GM19438 (cell line): ENCODE measurements around the gene PPY.
"Not testable (repeated sequence)": the region's sequence is repeated elsewhere in the genome, so short reads cannot be mapped to it uniquely, and the experiment has no call there.

Experiments used
- ATAC-seq: cut with Tn5 transposase; IDR thresholded peaks from one replicate; pipeline ENCODE4 v1.9.1; 2021; ENCODE audit warnings: low read depth; ENCODE audit not compliant: unreplicated experiment

PPY gene

DNA sequence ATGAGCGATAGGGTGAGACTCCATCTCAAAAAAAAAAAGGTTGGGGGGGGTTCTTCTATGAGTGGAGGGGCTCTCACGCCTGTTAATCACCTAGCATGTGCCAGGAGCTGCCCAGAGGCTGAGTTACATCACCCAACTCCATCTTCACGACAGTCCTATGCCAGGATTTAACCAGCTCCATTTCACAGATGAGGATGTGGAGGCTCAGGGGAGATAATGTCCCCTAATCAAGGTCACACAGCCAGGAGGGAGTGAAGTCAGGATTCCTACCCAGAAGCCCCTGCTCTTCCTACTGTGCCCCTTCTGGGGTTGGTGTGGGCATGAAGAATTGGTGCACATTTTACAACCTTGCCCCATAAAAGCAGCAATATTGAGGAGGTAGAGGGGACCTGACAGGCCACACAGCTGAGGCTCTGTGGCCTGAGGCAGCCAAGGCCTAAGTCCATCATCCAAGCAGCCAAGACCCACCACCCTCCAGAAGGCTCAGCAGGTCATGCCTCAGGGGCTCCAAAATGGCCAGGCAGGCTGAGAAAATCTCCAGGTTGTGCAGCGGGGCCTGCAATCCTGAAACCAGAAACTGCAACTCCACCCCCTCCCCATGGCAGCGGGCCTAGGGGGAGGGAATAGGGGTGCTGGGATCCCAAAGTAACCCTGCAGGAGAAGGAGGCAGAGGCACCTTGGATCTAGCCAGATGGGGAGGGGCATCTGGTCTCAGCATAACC, 6.9 kb downstream of the PPY start:
- no peak for ATAC-seq

DNA sequence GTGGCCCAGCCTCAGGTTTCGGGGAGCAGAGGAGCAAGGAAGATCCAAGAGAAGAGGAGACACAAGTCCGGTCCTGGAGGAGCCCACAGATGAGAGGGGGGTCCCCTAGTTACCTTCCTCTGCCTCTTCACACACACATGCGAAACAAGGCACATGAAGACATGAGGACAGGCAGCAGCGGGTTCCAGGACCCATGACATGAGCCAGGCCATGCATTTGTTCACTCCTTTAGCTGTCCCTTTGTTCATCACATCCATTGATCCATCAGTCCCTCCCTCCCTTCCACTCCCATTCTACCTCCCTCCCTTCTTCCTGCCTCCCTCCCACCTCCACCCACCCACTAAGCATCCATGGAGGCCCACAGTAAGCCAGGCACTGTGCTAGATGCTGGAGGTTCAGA, 9.4 kb downstream of the PPY start:
- ATAC-seq = no peak

DNA sequence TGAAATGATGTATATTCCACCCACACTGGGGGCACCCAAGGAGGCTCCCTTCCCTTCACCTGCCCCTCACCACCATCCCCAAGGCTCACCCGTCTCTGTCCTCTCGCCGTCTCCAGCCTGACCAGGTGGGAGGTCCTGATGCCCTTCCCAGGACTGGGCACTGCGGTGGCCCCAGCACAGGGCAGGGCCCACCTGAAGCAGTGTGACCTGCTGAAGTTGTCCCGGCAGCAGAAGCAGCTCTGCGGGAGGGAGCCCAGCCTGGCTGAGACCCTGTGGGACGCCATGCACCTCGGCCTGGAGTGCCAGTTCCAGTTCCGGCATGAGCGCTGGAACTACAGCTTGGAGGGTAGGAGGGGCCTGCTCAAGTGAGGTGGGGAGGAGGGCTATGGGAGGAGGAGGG, 9.9 kb downstream of the PPY start:
- ATAC-seq = no peak

DNA sequence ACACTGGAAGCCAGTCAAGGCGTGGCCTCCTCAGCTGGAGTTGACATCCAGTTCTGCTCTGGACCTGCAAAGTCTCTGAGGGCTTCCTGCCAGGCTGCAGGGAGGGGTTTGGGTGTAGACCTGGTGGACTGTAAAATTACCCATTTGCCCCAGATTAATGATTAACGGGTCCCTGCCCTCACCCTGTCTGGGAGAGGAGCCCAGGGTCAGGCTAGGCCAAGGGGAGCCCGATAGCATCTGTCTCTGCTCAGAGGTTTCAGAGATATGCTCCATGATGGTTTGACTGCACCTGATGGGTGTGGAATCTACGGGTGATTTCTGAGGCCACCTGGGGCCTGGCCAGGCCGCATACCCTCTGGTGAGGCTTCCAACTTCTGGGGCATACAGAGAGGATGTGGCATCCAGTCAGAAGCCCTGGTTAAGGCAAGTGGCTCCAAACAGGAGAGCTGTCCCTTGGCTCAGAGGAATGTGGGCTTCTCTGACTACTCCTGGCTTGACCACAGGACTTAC, 11.2 kb downstream of the PPY start:
- ATAC-seq = no peak

DNA sequence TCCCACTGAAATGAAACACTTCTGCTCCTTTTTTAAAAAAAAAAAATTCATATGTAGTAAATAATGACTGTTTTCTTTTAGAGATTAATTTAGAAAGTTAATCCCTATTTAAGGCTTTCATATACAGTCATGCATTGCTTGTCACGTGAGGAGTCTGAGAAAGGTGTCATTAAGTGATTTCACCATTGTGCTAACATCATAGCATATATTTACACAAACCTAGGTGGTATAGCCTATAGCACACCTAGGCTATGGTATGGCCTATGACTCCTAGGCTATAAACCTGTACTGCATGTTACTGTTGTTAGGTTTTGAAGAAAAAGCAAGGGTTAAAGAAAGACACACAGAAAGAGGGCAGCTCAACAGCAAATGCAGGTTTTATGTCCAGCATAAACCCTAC, 13.7 kb downstream of the PPY start:
- ATAC-seq = no peak

DNA sequence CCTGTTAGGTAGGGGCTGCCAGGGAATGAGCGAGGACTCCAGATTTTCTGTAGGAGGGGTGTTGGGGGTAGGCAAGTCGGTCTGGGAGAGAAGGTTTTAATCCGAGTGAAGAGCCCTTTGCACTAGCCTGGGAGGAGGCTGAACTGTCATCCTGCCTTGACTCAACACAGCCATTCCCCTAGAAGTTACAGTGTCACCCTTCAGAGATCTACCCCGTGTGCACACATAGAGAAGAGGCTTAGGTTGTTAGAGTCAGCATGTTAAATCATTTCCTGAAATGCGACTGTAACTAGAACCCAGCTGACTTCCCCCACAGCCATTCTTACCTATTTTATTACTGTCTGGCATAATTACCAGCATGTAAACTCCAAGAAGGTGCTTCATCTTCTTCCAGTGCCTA, 14.3 kb downstream of the PPY start:
- ATAC-seq = not testable (repeated sequence)

DNA sequence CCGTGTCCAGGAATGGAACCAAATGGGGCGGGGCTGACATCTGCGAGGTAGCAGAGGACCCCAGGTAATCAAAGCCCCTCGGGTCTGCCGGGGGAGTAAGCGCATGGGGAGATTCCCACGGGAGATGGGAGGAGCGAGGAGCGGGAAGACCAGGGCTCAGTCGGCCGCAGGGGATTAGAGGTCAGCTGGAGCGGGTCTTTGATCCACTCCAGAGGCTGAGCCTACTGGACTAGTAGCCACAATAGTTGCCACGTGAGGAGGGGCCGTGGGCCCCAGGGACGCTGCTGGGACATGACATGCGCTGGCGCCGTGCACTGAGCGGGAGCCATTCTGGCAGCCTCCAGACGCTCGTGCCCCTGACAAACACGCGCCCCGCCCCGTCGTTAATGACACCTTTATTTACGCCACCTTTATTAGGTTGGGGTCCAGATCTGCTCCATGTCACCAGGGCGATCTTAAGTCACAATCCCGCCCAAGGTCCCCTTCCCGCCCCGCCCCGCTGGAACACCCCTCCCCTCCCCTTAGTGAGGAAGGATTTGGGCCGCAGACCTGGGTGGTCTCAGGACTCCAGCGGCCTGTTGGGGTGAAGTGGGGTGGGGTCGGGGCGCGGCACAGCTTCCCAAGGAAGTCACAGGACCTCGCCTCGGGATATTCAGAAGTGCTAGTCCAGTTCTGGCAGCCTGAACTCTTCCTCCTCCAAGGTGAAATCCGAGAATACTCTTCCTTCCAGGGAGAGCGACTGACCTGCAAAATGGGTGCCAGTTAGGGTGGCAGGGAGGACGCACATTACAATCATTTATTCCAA, 15.0 kb downstream of the PPY start:
- no peak for ATAC-seq

DNA sequence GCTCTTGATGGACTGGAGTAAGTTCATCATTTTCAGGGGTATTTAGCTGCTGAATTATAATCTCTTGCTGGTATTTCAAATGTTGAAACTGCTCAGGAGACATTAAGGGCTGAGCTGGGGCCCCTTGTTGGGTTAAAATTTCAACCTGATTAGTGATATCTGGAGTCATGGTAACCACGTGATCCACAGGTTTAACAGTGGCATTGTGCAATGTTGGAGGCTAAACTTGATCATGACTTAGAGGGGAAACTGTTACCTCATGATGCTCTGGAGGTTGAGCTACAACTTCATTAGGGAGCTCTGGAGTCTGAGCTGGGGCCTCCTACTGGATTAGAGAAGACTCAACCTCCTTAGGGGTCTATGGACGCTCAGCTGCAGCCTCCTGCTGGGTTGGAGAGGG, 17.7 kb downstream of the PPY start:
- ATAC-seq = no peak

DNA sequence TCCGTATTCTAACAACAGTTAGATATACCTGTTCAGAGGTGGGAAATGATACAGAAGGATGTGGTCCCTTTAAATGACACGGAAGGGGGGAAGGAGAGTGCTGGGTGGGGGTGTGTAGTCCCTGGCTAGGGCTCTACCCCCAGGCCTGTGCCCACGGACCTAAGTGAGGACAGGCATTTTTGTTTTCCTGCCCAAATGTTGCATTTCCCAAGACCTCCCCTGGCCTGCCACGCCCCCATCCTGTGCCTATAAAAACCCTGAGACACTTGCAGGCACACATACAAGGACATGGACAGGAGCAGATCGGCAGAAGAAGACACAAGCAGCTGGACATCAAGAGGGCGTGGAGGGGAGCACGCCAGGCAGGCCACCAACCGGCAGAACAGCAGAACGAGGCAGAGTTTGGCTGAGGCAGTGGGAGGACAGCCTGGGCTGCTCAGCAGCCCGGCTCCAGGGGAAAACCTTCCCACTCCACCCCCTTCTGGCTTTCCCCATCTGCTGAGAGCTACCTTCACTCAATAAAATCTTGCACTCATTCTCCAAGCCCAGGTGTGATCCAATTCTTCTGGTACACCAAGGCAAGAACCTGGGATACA, 21.7 kb downstream of the PPY start:
- ATAC-seq = no peak

DNA sequence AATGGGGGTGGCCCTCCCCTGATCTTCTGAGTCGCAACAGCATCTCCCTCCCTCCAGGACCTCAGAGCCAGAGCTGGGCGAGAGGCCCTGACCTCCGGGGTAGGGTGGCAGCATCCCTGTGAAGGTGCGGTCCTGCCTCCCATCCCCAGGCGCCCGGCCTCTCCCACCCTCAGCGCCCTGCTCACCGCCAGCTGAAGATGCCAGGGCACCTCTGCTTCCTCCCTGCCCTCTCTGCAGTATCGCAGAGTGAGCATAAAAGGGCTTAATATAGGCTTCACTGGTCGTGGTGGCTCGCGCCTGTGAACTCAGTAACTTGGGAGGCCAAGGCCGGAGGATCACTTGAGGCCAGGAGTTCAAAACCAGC, 24.3 kb downstream of the PPY start:
- no peak for ATAC-seq

DNA sequence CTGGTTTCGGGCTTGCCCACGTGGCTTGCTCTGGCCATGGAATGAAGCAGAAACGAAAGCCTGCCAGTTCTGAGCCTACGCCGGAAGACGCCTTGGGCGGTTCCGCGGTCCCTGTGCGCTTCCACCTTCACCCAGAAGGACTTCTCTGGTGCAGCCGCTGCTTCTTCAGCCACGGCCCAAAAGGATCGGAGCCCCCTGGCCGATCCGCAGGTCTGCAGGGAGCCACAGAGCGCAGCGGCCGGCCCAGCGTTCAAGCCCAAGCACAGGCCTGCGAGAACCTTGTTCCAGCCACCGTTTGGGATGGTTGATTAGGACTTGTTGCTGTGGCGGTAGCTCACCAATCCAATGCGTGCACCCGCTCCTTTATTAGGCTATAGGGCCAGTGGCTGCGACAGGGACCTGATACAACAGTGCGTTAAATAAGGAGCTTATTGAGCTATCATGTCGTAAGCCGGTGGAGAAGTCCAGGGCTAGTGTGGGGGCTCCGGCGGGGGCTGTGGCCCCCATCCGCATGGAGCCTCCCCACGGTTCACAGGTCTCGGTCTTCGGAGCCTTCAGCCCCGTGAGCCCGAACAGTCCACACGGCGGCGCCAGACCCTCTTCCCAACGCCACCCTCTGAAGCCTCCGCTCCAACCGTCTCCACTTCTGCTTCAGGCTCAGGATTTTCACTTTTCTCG, 24.8 kb downstream of the PPY start:
- ATAC-seq = no peak

DNA sequence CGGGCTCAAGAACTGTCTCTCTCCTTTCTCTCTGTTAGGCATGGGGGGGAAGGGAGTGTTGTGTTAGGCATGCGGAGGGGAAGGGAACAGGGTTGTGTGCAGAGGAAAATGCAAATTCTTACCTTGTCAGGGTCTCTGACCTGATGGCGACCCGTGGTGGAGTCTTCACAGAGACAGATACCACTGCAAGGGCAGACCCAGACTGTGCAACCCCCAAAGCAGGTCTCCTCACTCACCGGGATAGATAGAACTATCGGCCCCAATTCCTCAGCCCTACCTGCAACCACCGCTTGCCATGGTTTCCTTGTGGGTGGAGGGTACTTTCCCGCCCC, 25.3 kb downstream of the PPY start:
- ATAC-seq = no peak

DNA sequence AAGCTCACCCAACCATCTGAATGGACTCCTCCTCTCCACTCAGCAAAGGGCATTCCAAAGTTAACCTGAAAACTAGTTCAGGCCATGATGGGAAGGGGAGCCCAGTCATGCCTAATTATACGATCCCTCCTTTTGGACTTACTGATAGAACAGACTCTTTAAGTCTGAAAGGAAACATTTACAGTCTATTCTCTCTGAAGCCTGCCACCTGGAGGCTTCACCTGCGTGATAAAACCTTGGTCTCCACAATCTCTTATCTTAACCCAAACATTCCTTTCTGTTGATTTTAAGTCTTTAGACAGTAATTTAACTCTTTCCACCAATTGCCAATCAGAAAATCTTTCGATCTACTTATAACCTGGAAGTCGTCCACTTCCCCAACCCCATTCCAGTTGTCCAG, 25.9 kb downstream of the PPY start:
- no peak for ATAC-seq

DNA sequence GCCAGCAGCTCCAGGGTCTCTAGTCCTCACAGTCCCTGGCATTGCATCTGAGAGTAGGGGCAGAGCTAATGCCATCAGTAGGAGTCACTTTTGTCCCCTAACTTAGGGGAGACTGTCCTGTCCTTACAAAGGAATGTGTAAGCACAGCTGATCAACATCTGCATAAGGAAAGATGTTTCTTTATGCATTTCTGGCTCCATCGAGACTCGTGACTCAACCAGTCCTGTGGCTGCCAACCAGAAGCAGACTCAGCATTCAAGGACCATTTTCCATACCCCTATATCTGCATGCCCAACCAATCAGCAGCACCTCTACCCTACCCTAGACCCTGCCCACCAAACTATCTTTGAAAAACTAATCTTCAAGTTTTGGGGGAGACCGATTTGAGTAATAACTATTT, 26.7 kb downstream of the PPY start:
- no peak for ATAC-seq

DNA sequence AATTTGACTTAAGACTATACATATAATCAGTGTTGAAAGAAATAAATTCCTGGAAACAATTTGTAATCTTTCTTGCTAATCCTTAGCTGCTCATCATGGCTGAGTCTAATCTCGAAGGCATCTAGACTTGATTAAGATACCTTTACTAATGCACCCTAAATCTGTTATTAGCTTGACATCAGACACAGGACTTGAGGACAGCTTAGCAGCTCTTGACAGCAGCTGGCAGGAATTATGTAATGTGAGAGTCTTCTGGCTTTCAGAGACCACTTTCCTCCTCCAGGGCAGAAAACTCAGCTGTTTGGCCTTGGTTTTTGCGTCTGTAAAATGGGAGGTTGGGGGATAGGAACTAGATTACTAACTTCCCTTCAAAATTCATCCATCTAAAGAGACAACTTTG, 27.8 kb downstream of the PPY start:
- no peak for ATAC-seq

DNA sequence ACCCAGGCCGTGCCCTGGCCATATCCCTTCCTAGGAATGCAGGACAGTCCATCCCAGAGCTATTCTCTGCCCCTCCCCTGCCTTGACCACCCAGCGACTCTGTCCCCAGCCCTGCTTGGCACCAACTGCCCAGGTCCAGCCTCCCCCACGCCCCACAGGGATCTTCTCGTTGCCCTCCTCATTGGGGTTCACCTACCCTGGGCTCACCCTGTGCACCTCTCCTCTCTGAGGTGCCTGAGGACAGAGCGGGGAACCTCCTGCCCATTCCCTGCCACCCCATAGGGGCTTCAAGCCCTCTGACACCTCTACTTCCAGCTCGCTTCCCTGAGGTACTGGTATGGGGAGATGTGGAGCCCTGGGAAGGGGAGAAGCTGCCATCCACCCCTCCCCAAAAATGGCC, 28.7 kb downstream of the PPY start:
- no peak for ATAC-seq

DNA sequence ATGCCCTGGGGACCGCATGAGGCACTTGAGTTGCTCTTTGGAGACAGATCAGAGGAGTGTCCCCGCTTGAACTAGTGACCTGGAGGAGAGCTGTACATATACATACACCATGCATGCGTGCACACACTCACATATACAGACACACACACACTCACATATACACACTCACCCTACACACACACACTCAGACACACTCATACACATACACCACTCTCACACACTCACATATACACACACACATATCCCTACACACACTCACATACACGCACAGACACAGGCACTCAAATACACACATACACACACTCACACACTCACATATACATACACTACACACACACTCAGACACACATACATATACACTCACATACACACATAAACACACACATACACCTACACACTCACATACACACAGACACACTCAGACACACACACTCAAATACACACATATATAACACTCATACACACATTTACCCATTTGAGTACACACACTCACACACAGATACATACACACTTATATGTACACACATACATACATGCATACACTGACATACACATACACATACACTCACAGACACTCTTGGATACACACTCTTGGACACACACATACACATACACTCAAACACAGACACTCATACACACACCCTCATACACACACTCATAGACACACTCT, 29.5 kb downstream of the PPY start:
- no peak for ATAC-seq

DNA sequence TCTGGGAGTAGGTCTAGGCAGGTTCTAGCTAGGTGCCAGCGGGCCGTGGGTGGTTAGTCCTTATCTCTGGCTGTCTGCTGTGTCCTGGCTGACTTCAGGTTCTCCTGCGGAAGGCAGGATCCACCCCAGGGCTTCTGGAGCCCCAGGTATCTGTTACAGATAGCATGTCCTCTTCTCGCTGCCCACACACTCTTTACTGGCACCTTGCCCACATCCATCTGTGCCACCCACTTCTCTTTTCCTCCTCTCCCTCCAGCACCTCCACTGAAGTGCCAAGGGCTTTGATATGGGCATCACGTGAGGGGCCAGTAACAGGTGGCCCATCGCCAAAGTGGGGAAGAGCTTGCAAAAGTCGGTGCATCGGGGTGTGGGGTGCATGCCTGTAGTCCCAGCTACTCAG, 30.4 kb downstream of the PPY start:
- ATAC-seq = no peak

DNA sequence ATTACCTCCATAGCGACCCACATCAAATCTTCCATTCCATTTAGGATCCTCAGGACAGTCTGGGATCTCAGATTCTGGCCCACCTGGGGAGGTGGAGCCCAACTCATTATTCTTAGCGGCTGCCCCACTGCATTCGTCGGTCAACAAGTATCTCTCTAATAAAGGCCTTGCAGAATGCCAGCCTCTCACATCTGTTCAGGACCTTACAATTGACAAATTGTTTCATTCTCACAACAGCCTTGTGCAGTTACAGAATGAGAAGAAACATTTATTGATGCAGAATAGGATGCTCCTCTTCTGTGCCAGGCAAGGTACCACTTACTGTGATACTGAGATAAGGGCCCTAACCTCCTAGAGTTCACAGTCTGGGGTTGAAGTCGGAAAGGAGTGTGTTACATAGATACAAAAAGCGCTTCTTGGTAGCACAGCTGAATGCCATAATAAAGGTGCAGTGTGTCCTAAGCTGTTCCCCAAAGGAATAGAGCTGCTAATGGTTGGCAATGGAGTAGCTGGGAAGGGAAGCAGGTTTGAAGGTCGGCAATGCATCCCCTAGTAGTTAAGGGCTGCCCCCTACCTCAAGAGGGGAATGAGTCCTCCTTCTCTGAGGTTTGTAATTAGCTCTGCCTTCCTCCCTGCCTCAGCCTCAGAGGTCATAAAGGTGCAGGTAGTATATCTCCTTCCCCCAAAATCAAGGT, 32.6 kb downstream of the PPY start:
- no peak for ATAC-seq

DNA sequence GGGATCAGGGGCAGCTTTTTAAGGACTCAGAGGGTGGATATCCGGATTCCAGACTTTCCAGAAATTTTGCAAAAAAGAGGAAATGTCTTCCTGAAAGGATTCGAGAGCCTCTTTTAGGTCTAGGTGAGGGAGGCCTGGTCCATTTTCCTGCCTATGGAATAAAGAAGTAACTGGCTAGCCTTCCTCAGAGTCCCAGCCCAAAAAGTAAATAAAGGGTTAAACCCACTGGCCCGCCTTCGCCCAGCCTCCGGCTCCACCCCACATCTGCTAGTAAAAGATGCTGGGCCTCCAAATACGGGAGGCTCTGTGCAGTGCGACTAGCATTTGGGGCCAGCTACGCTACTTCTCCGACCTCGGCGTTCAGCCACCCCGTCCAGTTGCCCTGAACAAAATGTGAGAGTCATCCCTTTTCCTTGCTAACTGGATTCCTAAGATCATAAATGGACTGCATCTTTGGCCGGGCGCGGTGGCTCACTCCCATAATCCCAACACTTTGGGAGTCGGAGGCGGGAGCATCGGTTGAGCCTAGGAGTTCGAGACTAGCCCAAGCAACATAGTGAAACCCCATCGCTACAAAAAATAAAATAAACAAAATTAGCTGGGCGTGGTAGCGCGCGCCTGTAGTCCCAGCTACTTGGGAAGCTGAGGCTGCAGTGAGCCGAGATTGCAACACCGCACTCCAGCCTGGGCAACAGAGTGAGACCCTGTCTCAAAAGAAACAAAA, 34.1 kb downstream of the PPY start:
- no peak for ATAC-seq
